Melanocyte of skin (primary cell): ENCODE data around the gene SELENON. TPM values are rescaled to one million over a fixed set of nuclear protein-coding genes. Genes with fewer than 3 reads are reported as not detected.

ENCODE experiments used
- total RNA-seq, 2 donors: library from RNA; depleted of rRNA; stranded (reverse); fragments of >200 nt; gene quantifications; 2 replicates each; pipeline ENCODE4 v1.2.3, GENCODE V29; 2012

SELENON gene, protein sequence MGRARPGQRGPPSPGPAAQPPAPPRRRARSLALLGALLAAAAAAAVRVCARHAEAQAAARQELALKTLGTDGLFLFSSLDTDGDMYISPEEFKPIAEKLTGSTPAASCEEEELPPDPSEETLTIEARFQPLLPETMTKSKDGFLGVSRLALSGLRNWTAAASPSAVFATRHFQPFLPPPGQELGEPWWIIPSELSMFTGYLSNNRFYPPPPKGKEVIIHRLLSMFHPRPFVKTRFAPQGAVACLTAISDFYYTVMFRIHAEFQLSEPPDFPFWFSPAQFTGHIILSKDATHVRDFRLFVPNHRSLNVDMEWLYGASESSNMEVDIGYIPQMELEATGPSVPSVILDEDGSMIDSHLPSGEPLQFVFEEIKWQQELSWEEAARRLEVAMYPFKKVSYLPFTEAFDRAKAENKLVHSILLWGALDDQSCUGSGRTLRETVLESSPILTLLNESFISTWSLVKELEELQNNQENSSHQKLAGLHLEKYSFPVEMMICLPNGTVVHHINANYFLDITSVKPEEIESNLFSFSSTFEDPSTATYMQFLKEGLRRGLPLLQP
- 10 to 100 TPM; 40.6 to 48.6 TPM for total RNA-seq

DNA sequence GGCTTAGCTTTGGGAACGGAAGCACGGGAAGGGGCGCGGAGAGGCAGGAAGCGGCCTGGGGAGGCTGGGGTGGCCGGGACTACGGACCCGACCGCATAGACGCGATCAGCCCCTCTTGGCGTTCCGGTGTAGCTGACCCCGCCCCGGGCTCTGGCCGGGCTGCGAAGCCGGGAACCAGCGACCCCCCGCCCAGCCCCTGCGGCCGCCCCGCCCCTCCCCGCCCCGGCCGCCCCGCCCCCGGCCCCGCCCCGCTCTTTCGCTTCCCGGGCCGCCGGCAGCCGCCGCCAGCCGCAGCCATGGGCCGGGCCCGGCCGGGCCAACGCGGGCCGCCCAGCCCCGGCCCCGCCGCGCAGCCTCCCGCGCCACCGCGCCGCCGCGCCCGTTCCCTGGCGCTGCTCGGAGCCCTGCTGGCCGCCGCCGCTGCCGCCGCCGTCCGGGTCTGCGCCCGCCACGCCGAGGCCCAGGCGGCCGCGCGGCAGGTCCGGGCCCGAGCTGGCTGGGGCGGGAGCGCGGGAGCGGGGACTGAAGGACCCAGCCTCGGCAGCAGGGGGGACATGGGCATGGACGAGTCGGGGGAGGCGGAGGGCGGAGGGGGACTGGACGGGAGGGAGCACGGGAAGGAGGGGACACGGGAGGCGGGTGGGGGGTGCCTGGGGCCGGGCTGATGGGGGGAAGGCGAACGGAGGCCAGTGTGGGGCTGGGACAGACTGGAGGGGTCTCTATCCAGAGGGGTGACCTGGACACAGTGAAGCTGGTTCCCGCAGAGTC lies at the start of gene SELENON:
Gene SELENON, plus strand, starts transcription at position 259 of the 768 bp plus-strand sequence. Its CDS starts 38 bp downstream, at position 297.

DNA sequence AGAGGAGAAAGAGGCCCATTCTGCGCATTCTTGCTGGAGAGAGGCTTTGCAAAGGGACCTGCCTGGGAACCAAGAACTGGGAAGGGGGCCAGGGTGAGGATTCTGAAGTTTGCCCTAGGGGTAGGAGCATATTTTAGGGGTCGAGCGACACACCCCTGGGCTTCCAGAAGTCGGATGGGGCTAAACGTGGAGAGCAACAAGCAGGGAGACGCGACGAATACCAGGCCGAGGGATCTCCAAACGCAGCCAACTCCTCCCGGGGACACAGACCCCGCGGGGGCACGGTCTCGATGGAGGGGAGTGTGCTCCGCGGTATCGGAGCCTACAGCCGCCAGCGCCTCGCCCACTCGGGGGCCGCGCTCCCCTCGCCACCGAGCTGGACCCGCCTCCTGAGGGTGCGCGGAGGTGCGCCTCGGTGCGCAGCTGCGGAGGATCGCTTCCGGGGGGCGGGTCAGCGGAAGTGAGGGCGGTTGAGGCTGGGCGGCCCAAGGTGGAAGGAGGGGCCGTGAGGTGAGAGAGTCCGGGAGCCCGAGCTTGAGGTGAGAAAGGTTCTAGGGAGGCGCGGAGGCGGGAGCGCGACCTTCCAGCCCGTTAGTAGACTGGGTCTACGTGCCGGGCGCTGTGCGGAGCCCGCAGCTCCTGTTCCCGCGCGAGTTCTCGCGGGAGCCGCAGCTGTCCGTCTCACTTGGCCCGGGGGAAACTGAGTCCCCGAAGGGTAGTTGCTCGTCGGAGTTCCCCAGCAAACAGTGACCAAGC lies 19.7 kb downstream of the SELENON start, which contains the start of gene MTFR1L:
Gene MTFR1L, plus strand, starts transcription at position 464 of the 756 bp plus-strand sequence. CDS start 3,151 bp downstream, outside the sequence.

DNA sequence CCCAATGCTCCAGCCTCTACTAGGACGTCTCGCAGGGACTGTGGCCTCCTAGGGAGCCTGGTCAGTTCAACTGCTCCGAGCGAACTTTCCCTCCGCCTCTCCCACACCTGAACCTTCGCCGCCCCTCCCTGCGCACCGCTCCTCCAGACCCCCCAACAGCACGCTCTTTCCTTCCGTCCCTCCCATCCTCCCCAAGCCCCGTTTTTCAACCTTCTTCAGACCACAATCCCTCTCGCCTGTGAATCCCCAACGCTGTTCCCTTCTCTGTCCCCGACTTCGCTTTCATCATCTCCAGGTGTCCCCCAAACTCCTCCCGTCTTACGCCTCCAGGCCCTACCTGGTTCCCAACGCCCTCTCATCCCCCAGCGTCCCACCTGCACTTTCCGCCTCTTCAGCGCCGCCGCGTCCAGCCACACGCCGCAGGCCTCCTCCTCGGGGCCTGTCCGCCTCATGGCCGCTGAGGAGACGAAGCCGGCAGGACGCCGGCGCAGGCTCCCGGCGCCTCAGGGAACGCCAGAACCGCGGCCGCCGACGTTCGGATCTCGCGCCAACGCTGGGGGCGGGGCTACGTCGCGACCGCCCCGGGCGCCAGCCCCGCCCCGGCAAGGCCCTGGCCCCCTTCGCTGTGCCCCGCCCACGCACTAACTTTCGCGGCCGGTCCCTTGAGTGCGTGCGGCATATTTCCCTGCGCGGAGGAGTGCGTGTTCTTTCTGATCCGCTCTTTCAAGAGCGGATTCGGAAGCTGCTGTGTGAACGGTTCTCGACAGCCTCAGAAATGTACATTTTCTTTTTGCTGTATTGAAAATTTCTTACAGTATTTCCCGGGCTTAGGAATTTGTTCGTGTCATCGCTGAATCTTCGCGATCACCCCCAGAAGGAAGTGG lies 59.2 kb downstream of the SELENON start, which contains the start of gene AUNIP:
Gene AUNIP, minus strand, starts transcription at position 552 of the 884 bp plus-strand sequence. Its CDS starts 100 bp downstream, at position 452.

Other genes with a start within 250 kb of the SELENON start
- gene MAN1C1, start 183.4 kb upstream of the SELENON start, total RNA-seq: 1 to 10 TPM; 4.3 to 4.5 TPM
- gene MTFR1L, start 19.8 kb downstream of the SELENON start, total RNA-seq: 10 to 100 TPM; 41.0 to 42.6 TPM
- 10 to 100 TPM in 1 of 2 donors, 1 to 10 TPM in 1; 7.6 to 14.0 TPM for gene AUNIP, start 59.3 kb downstream of the SELENON start, total RNA-seq
- gene PAQR7, start 75.5 kb downstream of the SELENON start, total RNA-seq: 1 to 10 TPM; 4.7 to 5.9 TPM
- gene STMN1, start 106.2 kb downstream of the SELENON start, total RNA-seq: 100 to 1,000 TPM; 102 to 144 TPM
- 10 to 100 TPM; 12.3 to 18.2 TPM for gene PAFAH2, start 197.9 kb downstream of the SELENON start, total RNA-seq
- gene EXTL1, start 221.6 kb downstream of the SELENON start, total RNA-seq: 1 to 10 TPM; 3.4 to 8.0 TPM
- gene SLC30A2, start 245.9 kb downstream of the SELENON start, total RNA-seq: under 1 TPM; under 0.01 to 0.33 TPM